GM12878 (cell line): ENCODE measurements around the gene LMO7. TPM values are rescaled to one million over a fixed set of nuclear protein-coding genes. Genes with fewer than 3 reads are reported as not detected.

Experiments used
- ATAC-seq: fragments of 200-7000 bp; cut with Tn5 transposase; 3 replicates; pipeline ENCODE4 v1.9.1; 2020; ENCODE audit warnings: mild to moderate bottlenecking, moderate library complexity
- BruUV-seq: library from RNA; stranded (reverse); fragments of 400-500 nt; replicated peaks from 2 replicates; lab custom pipeline; 2021; lab: Mats Ljungman, UMichigan
- CTCF ChIA-PET: fragments of 300-600 bp; sonication (Branson Sonifier 250); formaldehyde crosslinking; extraction: SDS; loops from one replicate; lab custom pipeline; 2021; ENCODE audit warnings: inconsistent platforms; lab: Yijun Ruan, JAX
- POLR2A ChIA-PET: fragments of 350-600 bp; formaldehyde crosslinking; extraction: SDS; loops from one replicate; lab custom pipeline; 2021; ENCODE audit warnings: inconsistent platforms; lab: Charles Lee
- RAD21 ChIA-PET: fragments of 300-600 bp; sonication (Branson Sonifier 250); formaldehyde crosslinking; loops from one replicate; lab custom pipeline; 2023; ENCODE audit warnings: antibody characterized with exemption; ENCODE audit not compliant: unreplicated experiment; lab: Charles Lee
- SMC1A ChIA-PET: fragments of 300-600 bp; sonication (Branson Sonifier 250); formaldehyde crosslinking; loops from one replicate; lab custom pipeline; 2023; ENCODE audit not compliant: unreplicated experiment, uncharacterized antibody; lab: Charles Lee
- DNase-seq: peaks from one replicate; pipeline ENCODE4 v3.0.0-alpha.2; 2011; ENCODE audit warnings: low read depth, low spot score
- FAIRE-seq: peaks from 3 replicates; lab custom pipeline; 2011; peaks lifted over from hg19 to GRCh38; lab: Jason Lieb, UNC
- H2AFZ ChIP-seq: 2 replicates; pipeline ENCODE4 v1.6.0; 2011; ENCODE audit warnings: low read depth, low read length, control low read depth; ENCODE audit not compliant: control insufficient read depth
- H3K27ac ChIP-seq: 2 replicates; pipeline ENCODE4 v1.5.1; 2011; ENCODE audit warnings: control low read depth; ENCODE audit not compliant: control insufficient read depth, insufficient read depth
- H3K27me3 ChIP-seq, 2 experiments: replicated peaks in 1 of 2; 2 replicates each; pipeline versions ENCODE4 v1.6.0 to v1.6.1; 2011; ENCODE audit warnings: low read length in 1 of 2; ENCODE audit not compliant: control insufficient read depth in 2 of 2, insufficient read depth in 2 of 2
- H3K36me3 ChIP-seq, 2 experiments: 2 replicates each; pipeline ENCODE4 v1.5.1; 2011; ENCODE audit warnings: low read length in 1 of 2; ENCODE audit not compliant: control insufficient read depth in 2 of 2, insufficient read depth in 2 of 2
- H3K4me1 ChIP-seq: 2 replicates; pipeline ENCODE4 v1.6.1; 2011; ENCODE audit warnings: mild to moderate bottlenecking, low read length, moderate library complexity, mixed read lengths; ENCODE audit not compliant: control insufficient read depth, insufficient read depth
- H3K4me2 ChIP-seq: 2 replicates; pipeline ENCODE4 v1.6.0; 2011; ENCODE audit warnings: control low read depth; ENCODE audit not compliant: control insufficient read depth, insufficient read depth
- H3K4me3 ChIP-seq: fragments of 200-600 bp; sonication (generic); 2 replicates; pipeline ENCODE4 v1.5.1; 2016
- H3K79me2 ChIP-seq: 2 replicates; pipeline ENCODE4 v1.6.0; 2011; ENCODE audit warnings: low read length; ENCODE audit not compliant: control insufficient read depth, insufficient read depth
- H3K9ac ChIP-seq: 2 replicates; pipeline ENCODE4 v1.8.0; 2011; ENCODE audit warnings: low read length, control low read depth, mixed read lengths; ENCODE audit not compliant: control insufficient read depth, insufficient read depth
- H3K9me3 ChIP-seq: replicated peaks from 3 replicates; pipeline ENCODE4 v1.5.1; 2011; ENCODE audit warnings: mild to moderate bottlenecking, low read length; ENCODE audit not compliant: control insufficient read depth, insufficient read depth
- H4K20me1 ChIP-seq: 2 replicates; pipeline ENCODE4 v1.6.0; 2011; ENCODE audit not compliant: control insufficient read depth, insufficient read depth
- CHD1 ChIP-seq: IDR thresholded peaks from 2 replicates; pipeline ENCODE4 v1.6.1; 2012; ENCODE audit warnings: low read depth, low read length, improper control_type of control experiment
- DPF2 ChIP-seq: fragments of 450-650 bp; IDR thresholded peaks from 2 replicates; pipeline ENCODE4 v1.6.1; 2017; ENCODE audit warnings: mild to moderate bottlenecking
- IKZF2 ChIP-seq, 2 experiments: fragments of 450-650 bp; IDR thresholded peaks; 2 replicates each; pipeline ENCODE4 v1.6.1; 2017; ENCODE audit warnings: mild to moderate bottlenecking in 2 of 2, moderate library complexity in 2 of 2
- PAX5 ChIP-seq: IDR thresholded peaks from 2 replicates; pipeline ENCODE4 v1.6.1; 2011; ENCODE audit warnings: low read depth, low read length, borderline replicate concordance
- POLR2AphosphoS2 ChIP-seq: IDR thresholded peaks from 2 replicates; pipeline ENCODE4 v1.6.1; 2011; ENCODE audit warnings: low read depth, mild to moderate bottlenecking, low read length, improper control_type of control experiment, moderate library complexity
- ZBED1 ChIP-seq: IDR thresholded peaks from 2 replicates; pipeline ENCODE4 v1.6.1; 2016; ENCODE audit warnings: borderline replicate concordance
- ZNF622 ChIP-seq: fragments of 450-650 bp; IDR thresholded peaks from 2 replicates; pipeline ENCODE4 v1.6.1; 2017; ENCODE audit warnings: mild to moderate bottlenecking, inconsistent platforms
- ZZZ3 ChIP-seq: IDR thresholded peaks from 2 replicates; pipeline ENCODE4 v1.6.1; 2011; ENCODE audit warnings: low read depth; ENCODE audit not compliant: control insufficient read depth, insufficient read length
- WGBS: methylation state at CpG from one replicate; pipeline ENCODE4 v1.1.6; 2016; ENCODE audit warnings: low lambda C conversion rate; ENCODE audit not compliant: insufficient replicate concordance, insufficient coverage; ENCODE audit errors: missing lambda C conversion rate; 5-methylcytosine and 5-hydroxymethylcytosine counted together
- in situ Hi-C: fragments of 300-500 bp; cut with MboI; formaldehyde crosslinking; loops from 9 replicates; pipeline ENCODE4 v1.14.3; 2018; ENCODE audit warnings: mixed read lengths
- intact Hi-C: fragments of 100-400 bp; cut with micrococcal nuclease; formaldehyde crosslinking; loops from one replicate; pipeline ENCODE4 v1.14.2; 2022; ENCODE audit not compliant: unreplicated experiment
- polyA plus RNA-seq, 11 experiments: library from polyadenylated mRNA; depleted of rRNA in 4 of 11; unstranded in 6 of 11; stranded (reverse) in 5 of 11; fragments of >200 nt; fragmentation: Nextera tagmentation in 4 of 11; fragmentation: Illumina TruSeq in 1 of 11; extraction: Ambion mirVana in 4 of 11; extraction: Trizol in 1 of 11; gene quantifications; 1 replicate in 1 of 11; 2 replicates in 10 of 11; pipeline versions ENCODE4 v1.2.1 to v1.2.3, GENCODE V29; 2011 to 2016; ENCODE audit warnings: inconsistent platforms in 2 of 11, missing spikeins in 2 of 11, low read depth in 1 of 11
- total RNA-seq, 4 experiments: library from RNA; depleted of rRNA in 3 of 4; stranded (reverse); fragments of >200 nt in 3 of 4; fragmentation: Illumina TruSeq in 1 of 4; extraction: Trizol in 1 of 4; gene quantifications; 2 replicates each; pipeline versions ENCODE4 v1.2.1 to v1.2.3, GENCODE V29; 2013 to 2021
- TF ChIP-seq, protein P1 (sequence below): IDR thresholded peaks from 2 replicates; pipeline ENCODE4 v1.6.1; 2012; ENCODE audit warnings: mild to moderate bottlenecking, low read depth, low read length
- TF ChIP-seq, protein P2 (sequence below): fragments of 450-650 bp; conservative IDR thresholded peaks from 2 replicates; pipeline ENCODE4 v1.6.1; 2017; ENCODE audit warnings: mild to moderate bottlenecking, moderate library complexity
- TF ChIP-seq, protein P3 (sequence below): fragments of 450-650 bp; IDR thresholded peaks from 2 replicates; pipeline ENCODE4 v1.6.1; 2016; ENCODE audit warnings: mild to moderate bottlenecking
- TF ChIP-seq, protein P4 (sequence below): fragments of 450-650 bp; IDR thresholded peaks from 2 replicates; pipeline ENCODE4 v1.6.1; 2017; ENCODE audit warnings: low read depth, mild to moderate bottlenecking, moderate library complexity
- TF ChIP-seq, protein P5 (sequence below): IDR thresholded peaks from 2 replicates; pipeline ENCODE4 v1.6.1; 2011; ENCODE audit warnings: borderline replicate concordance, low read depth, mild to moderate bottlenecking, moderate library complexity, mixed read lengths, low read length; ENCODE audit not compliant: insufficient read depth; ENCODE audit errors: extremely low read length

LMO7 gene
- total and polyA plus RNA-seq, 10 of the 15 experiments (the other 5 are each of a cell fraction or from before 2014, with no cell fraction given): 8.5 to 67.8 (median 36.8) TPM

DNA sequence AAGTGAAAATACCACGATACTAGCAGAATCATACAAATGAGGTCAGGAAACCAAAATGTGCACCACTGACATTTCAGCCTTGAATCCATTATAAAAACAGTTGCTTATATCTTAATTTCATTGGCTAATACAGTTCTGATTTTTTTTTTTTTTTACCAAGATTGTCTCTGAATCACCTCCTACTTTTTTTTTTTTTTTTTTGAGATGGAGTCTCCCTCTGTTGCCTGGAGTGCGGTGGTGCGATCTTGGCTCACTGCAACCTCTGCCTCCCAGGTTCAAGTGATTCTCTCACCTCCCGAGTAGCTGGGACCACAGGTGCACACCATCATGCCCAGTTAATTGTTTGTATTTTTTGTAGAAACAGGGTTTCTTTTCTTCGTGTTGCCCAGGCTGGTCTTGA lies 270.2 kb downstream of the LMO7 start:
- no peaks in the 10 kb centered on the region for H3K79me2 ChIP-seq
- no peaks in the 10 kb centered on the region for H3K4me1 ChIP-seq
- H3K9ac ChIP-seq: no peak overlapping the region
- TF ChIP-seq, protein P1, sequence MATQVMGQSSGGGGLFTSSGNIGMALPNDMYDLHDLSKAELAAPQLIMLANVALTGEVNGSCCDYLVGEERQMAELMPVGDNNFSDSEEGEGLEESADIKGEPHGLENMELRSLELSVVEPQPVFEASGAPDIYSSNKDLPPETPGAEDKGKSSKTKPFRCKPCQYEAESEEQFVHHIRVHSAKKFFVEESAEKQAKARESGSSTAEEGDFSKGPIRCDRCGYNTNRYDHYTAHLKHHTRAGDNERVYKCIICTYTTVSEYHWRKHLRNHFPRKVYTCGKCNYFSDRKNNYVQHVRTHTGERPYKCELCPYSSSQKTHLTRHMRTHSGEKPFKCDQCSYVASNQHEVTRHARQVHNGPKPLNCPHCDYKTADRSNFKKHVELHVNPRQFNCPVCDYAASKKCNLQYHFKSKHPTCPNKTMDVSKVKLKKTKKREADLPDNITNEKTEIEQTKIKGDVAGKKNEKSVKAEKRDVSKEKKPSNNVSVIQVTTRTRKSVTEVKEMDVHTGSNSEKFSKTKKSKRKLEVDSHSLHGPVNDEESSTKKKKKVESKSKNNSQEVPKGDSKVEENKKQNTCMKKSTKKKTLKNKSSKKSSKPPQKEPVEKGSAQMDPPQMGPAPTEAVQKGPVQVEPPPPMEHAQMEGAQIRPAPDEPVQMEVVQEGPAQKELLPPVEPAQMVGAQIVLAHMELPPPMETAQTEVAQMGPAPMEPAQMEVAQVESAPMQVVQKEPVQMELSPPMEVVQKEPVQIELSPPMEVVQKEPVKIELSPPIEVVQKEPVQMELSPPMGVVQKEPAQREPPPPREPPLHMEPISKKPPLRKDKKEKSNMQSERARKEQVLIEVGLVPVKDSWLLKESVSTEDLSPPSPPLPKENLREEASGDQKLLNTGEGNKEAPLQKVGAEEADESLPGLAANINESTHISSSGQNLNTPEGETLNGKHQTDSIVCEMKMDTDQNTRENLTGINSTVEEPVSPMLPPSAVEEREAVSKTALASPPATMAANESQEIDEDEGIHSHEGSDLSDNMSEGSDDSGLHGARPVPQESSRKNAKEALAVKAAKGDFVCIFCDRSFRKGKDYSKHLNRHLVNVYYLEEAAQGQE: no peak
- TF ChIP-seq ZBED1 (no peak), PAX5 (no peak), IKZF2 (IDR thresholded peaks at IDR 0.05) (no peak), POLR2AphosphoS2 (no peak), CHD1 (no peak), ZNF622 (no peak), DPF2 (no peak), ZZZ3 (no peak)
- TF ChIP-seq, protein P2, sequence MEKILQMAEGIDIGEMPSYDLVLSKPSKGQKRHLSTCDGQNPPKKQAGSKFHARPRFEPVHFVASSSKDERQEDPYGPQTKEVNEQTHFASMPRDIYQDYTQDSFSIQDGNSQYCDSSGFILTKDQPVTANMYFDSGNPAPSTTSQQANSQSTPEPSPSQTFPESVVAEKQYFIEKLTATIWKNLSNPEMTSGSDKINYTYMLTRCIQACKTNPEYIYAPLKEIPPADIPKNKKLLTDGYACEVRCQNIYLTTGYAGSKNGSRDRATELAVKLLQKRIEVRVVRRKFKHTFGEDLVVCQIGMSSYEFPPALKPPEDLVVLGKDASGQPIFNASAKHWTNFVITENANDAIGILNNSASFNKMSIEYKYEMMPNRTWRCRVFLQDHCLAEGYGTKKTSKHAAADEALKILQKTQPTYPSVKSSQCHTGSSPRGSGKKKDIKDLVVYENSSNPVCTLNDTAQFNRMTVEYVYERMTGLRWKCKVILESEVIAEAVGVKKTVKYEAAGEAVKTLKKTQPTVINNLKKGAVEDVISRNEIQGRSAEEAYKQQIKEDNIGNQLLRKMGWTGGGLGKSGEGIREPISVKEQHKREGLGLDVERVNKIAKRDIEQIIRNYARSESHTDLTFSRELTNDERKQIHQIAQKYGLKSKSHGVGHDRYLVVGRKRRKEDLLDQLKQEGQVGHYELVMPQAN: no peak
- TF ChIP-seq, protein P3, sequence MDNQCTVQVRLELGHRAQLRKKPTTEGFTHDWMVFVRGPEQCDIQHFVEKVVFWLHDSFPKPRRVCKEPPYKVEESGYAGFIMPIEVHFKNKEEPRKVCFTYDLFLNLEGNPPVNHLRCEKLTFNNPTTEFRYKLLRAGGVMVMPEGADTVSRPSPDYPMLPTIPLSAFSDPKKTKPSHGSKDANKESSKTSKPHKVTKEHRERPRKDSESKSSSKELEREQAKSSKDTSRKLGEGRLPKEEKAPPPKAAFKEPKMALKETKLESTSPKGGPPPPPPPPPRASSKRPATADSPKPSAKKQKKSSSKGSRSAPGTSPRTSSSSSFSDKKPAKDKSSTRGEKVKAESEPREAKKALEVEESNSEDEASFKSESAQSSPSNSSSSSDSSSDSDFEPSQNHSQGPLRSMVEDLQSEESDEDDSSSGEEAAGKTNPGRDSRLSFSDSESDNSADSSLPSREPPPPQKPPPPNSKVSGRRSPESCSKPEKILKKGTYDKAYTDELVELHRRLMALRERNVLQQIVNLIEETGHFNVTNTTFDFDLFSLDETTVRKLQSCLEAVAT: no peak
- TF ChIP-seq, protein P4, sequence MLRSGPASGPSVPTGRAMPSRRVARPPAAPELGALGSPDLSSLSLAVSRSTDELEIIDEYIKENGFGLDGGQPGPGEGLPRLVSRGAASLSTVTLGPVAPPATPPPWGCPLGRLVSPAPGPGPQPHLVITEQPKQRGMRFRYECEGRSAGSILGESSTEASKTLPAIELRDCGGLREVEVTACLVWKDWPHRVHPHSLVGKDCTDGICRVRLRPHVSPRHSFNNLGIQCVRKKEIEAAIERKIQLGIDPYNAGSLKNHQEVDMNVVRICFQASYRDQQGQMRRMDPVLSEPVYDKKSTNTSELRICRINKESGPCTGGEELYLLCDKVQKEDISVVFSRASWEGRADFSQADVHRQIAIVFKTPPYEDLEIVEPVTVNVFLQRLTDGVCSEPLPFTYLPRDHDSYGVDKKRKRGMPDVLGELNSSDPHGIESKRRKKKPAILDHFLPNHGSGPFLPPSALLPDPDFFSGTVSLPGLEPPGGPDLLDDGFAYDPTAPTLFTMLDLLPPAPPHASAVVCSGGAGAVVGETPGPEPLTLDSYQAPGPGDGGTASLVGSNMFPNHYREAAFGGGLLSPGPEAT: no peak
- TF ChIP-seq, protein P5, sequence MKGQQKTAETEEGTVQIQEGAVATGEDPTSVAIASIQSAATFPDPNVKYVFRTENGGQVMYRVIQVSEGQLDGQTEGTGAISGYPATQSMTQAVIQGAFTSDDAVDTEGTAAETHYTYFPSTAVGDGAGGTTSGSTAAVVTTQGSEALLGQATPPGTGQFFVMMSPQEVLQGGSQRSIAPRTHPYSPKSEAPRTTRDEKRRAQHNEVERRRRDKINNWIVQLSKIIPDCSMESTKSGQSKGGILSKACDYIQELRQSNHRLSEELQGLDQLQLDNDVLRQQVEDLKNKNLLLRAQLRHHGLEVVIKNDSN: no peak
- H3K4me2 ChIP-seq: no peak overlapping the region
- no peaks in the 10 kb centered on the region for H3K36me3 ChIP-seq
- 12% methylated on average over 3 of the region's 5 CpGs for WGBS
- no peak overlapping the region for H3K27ac ChIP-seq
- no TSS peak for BruUV-seq
- ChIA-PET SMC1A (no interaction called here), RAD21 (no interaction called here), CTCF (no interaction called here), POLR2A (interaction anchor here (0.7 kb wide), 1 partner anchor 366 kb away, joined by 4 read pairs; no protein-coding TSS in a partner anchor)
- no peaks in the 10 kb centered on the region for H3K9me3 ChIP-seq
- DNase-seq (no peak), FAIRE-seq (no peak), ATAC-seq (no peak)
- intact Hi-C loops: no loop called here
- H3K4me3 ChIP-seq: no peak overlapping the region
- H3K27me3 ChIP-seq: peaks cover 0 to 2% of the 10 kb centered on the region in 2 experiments; a peak in 3 of 4 replicates
- in situ Hi-C loops: no loop called here
- no peak overlapping the region for H2AFZ ChIP-seq
- no peaks in the 10 kb centered on the region for H4K20me1 ChIP-seq
